Measurements from ENCODE around the gene SCGB2A2.

SCGB2A2 gene

DNA sequence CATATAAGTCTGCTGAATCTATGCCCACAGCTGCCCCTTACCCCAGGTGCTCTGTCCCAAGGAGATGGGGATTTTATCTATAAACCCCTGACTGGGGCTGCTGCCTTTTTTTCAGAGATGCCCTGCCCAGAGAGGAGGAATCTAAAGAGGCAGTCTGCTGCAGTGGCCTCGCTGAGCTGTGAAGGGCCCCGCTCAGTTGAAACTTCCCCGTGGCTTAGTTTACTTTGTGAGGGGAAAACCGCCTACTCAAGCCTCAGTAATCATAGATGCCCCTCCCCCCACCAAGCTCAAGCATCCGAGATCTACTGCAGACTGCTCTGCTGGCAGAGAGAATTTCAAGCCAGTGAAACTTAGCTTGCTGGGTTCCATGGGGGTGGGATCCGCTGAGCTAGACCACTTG lies 36.3 kb downstream of the SCGB2A2 start:
- TF ChIP-seq, protein P1, sequence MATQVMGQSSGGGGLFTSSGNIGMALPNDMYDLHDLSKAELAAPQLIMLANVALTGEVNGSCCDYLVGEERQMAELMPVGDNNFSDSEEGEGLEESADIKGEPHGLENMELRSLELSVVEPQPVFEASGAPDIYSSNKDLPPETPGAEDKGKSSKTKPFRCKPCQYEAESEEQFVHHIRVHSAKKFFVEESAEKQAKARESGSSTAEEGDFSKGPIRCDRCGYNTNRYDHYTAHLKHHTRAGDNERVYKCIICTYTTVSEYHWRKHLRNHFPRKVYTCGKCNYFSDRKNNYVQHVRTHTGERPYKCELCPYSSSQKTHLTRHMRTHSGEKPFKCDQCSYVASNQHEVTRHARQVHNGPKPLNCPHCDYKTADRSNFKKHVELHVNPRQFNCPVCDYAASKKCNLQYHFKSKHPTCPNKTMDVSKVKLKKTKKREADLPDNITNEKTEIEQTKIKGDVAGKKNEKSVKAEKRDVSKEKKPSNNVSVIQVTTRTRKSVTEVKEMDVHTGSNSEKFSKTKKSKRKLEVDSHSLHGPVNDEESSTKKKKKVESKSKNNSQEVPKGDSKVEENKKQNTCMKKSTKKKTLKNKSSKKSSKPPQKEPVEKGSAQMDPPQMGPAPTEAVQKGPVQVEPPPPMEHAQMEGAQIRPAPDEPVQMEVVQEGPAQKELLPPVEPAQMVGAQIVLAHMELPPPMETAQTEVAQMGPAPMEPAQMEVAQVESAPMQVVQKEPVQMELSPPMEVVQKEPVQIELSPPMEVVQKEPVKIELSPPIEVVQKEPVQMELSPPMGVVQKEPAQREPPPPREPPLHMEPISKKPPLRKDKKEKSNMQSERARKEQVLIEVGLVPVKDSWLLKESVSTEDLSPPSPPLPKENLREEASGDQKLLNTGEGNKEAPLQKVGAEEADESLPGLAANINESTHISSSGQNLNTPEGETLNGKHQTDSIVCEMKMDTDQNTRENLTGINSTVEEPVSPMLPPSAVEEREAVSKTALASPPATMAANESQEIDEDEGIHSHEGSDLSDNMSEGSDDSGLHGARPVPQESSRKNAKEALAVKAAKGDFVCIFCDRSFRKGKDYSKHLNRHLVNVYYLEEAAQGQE (IDR thresholded peaks at IDR 0.05; ENCODE audit: insufficient read depth in 1 of 2, low read depth in 2 of 2, low read length in 2 of 2) = no peak
- TF ChIP-seq POLR2AphosphoS5 (IDR thresholded peaks at IDR 0.05; ENCODE audit: low read depth, low read length) = no peak
- no peak for TF ChIP-seq SIN3A (IDR thresholded peaks at IDR 0.05; ENCODE audit: borderline replicate concordance, insufficient read depth, low read length)
- no peak for TF ChIP-seq FOXP2 (optimal IDR thresholded peaks at IDR 0.05; ENCODE audit: borderline replicate concordance, extremely low read depth, extremely low read length, insufficient read depth)
- TF ChIP-seq TAF1 (IDR thresholded peaks at IDR 0.05; ENCODE audit: borderline replicate concordance, insufficient read depth, low read length) = no peak

DNA sequence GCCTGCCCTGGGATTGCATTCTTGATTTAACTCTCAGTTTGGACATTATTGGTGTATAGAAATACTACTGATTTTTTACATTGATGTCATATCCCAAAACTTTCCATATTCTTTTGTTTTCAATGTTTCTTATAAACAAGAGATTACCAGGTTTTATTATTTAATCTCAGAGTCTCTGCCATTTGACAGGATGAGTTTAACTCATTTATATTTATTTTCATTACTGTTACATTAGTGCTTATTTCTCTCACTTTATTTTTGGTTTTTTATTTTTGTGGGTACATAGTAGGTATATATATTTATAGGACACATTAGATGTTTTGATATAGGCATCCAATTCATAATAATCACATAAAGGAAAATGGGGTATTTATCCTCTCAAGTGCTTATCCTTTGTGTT lies 38.0 kb downstream of the SCGB2A2 start:
- TF ChIP-seq SIN3A (IDR thresholded peaks at IDR 0.05; ENCODE audit: borderline replicate concordance, insufficient read depth, low read length) = no peak
- no peak for TF ChIP-seq TAF1 (IDR thresholded peaks at IDR 0.05; ENCODE audit: borderline replicate concordance, insufficient read depth, low read length)
- TF ChIP-seq POLR2AphosphoS5 (IDR thresholded peaks at IDR 0.05; ENCODE audit: low read depth, low read length) = no peak
- TF ChIP-seq FOXP2 (optimal IDR thresholded peaks at IDR 0.05; ENCODE audit: borderline replicate concordance, extremely low read depth, extremely low read length, insufficient read depth) = no peak
- TF ChIP-seq, protein P1 (IDR thresholded peaks at IDR 0.05; ENCODE audit: insufficient read depth in 1 of 2, low read depth in 2 of 2, low read length in 2 of 2) = no peak

DNA sequence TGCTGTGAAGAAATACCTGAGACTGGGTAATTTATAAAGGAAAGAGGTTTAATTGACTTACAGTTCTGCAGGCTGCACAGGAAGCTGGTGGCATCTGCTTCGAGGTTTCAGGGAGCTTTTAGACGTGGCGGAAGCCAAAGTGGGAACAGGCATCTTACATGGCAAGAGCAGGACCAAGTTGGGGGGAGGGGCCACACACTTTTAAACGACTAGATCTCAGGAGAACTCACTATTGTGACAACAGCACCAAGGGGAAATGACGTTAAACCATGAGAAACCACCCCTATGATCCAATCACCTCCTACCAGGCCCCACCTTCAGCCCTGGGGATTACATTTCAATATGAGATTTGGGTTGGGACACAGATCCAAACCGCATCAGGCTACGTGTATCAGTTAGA lies 40.0 kb downstream of the SCGB2A2 start:
- TF ChIP-seq FOXP2 (optimal IDR thresholded peaks at IDR 0.05; ENCODE audit: borderline replicate concordance, extremely low read depth, extremely low read length, insufficient read depth) (no peak), TAF1 (IDR thresholded peaks at IDR 0.05; ENCODE audit: borderline replicate concordance, insufficient read depth, low read length) (no peak), SIN3A (IDR thresholded peaks at IDR 0.05; ENCODE audit: borderline replicate concordance, insufficient read depth, low read length) (no peak), POLR2AphosphoS5 (IDR thresholded peaks at IDR 0.05; ENCODE audit: low read depth, low read length) (no peak)
- TF ChIP-seq, protein P1 (IDR thresholded peaks at IDR 0.05; ENCODE audit: insufficient read depth in 1 of 2, low read depth in 2 of 2, low read length in 2 of 2) = no peak

DNA sequence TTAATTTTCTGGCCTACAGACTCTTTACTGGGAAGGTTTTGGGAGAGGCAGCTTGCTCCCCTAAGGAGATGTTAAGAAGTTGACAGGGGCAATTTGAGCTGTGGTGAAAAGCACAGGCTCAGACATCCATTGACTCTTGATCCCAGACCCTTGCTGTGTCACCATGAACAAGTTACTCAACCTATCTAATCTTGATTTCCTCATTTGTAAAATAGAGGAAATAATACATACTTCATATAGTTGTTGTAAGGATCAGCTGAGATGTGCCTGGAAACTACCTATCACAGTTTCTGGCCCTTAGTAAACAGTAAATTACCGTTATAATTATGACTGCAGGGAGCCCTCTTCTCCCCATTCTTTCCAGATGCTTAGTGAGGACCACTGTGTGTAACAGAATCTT lies 45.5 kb downstream of the SCGB2A2 start:
- TF ChIP-seq, protein P1 (IDR thresholded peaks at IDR 0.05; ENCODE audit: insufficient read depth in 1 of 2, low read depth in 2 of 2, low read length in 2 of 2) = no peak
- TF ChIP-seq POLR2AphosphoS5 (IDR thresholded peaks at IDR 0.05; ENCODE audit: low read depth, low read length) (no peak), TAF1 (IDR thresholded peaks at IDR 0.05; ENCODE audit: borderline replicate concordance, insufficient read depth, low read length) (no peak), SIN3A (IDR thresholded peaks at IDR 0.05; ENCODE audit: borderline replicate concordance, insufficient read depth, low read length) (no peak), FOXP2 (optimal IDR thresholded peaks at IDR 0.05; ENCODE audit: borderline replicate concordance, extremely low read depth, extremely low read length, insufficient read depth) (no peak)

DNA sequence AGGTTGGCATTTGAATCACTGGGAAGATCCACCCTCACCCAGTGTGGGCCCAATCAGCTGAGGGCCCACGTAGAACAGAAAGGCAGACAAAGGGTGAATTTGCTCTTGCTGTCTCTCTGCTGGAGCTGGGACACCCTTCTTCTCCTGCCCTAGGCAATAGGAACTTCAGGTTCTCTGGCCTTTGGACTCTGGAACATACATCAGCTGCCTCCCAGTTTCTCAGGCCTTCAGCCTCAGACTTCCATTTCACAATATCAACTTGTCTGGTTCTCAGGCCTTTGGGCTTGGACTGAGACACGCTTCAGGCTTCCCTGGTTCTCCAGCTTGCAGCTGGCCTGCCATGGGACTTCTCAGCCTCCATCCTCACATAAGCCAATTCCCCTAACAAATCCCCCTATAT lies 52.6 kb downstream of the SCGB2A2 start:
- TF ChIP-seq TAF1 (IDR thresholded peaks at IDR 0.05; ENCODE audit: borderline replicate concordance, insufficient read depth, low read length) (no peak), FOXP2 (optimal IDR thresholded peaks at IDR 0.05; ENCODE audit: borderline replicate concordance, extremely low read depth, extremely low read length, insufficient read depth) (no peak), POLR2AphosphoS5 (IDR thresholded peaks at IDR 0.05; ENCODE audit: low read depth, low read length) (no peak), SIN3A (IDR thresholded peaks at IDR 0.05; ENCODE audit: borderline replicate concordance, insufficient read depth, low read length) (no peak)
- TF ChIP-seq, protein P1 (IDR thresholded peaks at IDR 0.05; ENCODE audit: insufficient read depth in 1 of 2, low read depth in 2 of 2, low read length in 2 of 2) = no peak
